SK-N-SH treated with all-trans-retinoic acid at 6 μM for 48 hours (cell line): Measurements from ENCODE around the gene NAA10.

Experiments used
- ATAC-seq: fragments of 200-7000 bp; cut with Tn5 transposase; 3 replicates; pipeline ENCODE4 v1.9.1; 2020; ENCODE audit warnings: mild to moderate bottlenecking, moderate library complexity
- ARNTL ChIP-seq: fragments of 450-650 bp; formaldehyde crosslinking; IDR thresholded peaks from 2 replicates; pipeline ENCODE4 v1.5.0; 2020; ENCODE audit warnings: low read depth, mild to moderate bottlenecking, moderate library complexity, borderline replicate concordance
- CSDC2 ChIP-seq: fragments of 250-450 bp; sonication (Bioruptor Pico); IDR thresholded peaks from 2 replicates; pipeline ENCODE4 v1.5.0; 2020; ENCODE audit warnings: mild to moderate bottlenecking, moderate library complexity
- ESRRG ChIP-seq: fragments of 250-450 bp; sonication (Bioruptor Pico); IDR thresholded peaks from 2 replicates; pipeline ENCODE4 v1.6.1; 2021; ENCODE audit warnings: mild to moderate bottlenecking
- GLIS3 ChIP-seq: fragments of 250-450 bp; sonication (Bioruptor Pico); IDR thresholded peaks from 2 replicates; pipeline ENCODE4 v1.5.0; 2020; ENCODE audit warnings: mild to moderate bottlenecking, moderate library complexity
- ISL1 ChIP-seq: fragments of 250-450 bp; sonication (Bioruptor Pico); IDR thresholded peaks from 2 replicates; pipeline ENCODE4 v2.1.2; 2022; ENCODE audit warnings: mild to moderate bottlenecking, moderate library complexity
- OSR1 ChIP-seq: fragments of 250-450 bp; sonication (Bioruptor Pico); IDR thresholded peaks from 2 replicates; pipeline ENCODE4 v1.8.0; 2022; ENCODE audit warnings: moderate library complexity, mild to moderate bottlenecking, inconsistent platforms
- PPARA ChIP-seq: fragments of 250-450 bp; sonication (Bioruptor Pico); IDR thresholded peaks from 2 replicates; pipeline ENCODE4 v1.5.0; 2020; ENCODE audit warnings: mild to moderate bottlenecking, borderline replicate concordance
- RARB ChIP-seq: fragments of 250-450 bp; sonication (Bioruptor Pico); IDR thresholded peaks from 2 replicates; pipeline ENCODE4 v1.8.0; 2021; ENCODE audit warnings: mild to moderate bottlenecking, moderate library complexity
- SNAI2 ChIP-seq: fragments of 250-450 bp; sonication (Bioruptor Pico); IDR thresholded peaks from 2 replicates; pipeline ENCODE4 v1.5.0; 2020; ENCODE audit warnings: mild to moderate bottlenecking, moderate library complexity
- TCF4 ChIP-seq: fragments of 250-450 bp; sonication (Bioruptor Pico); IDR thresholded peaks from 2 replicates; pipeline ENCODE4 v1.8.0; 2021; ENCODE audit warnings: mild to moderate bottlenecking, moderate library complexity, borderline replicate concordance
- TOX ChIP-seq: fragments of 250-450 bp; sonication (Bioruptor Pico); IDR thresholded peaks from 2 replicates; pipeline ENCODE4 v1.8.0; 2021; ENCODE audit warnings: mild to moderate bottlenecking, moderate library complexity, borderline replicate concordance
- ZC3H10 ChIP-seq: fragments of 250-450 bp; sonication (Bioruptor Pico); IDR thresholded peaks from 2 replicates; pipeline ENCODE4 v1.5.1; 2021; ENCODE audit warnings: mild to moderate bottlenecking, moderate library complexity
- ZFP3 ChIP-seq: fragments of 250-450 bp; sonication (Bioruptor Pico); IDR thresholded peaks from 2 replicates; pipeline ENCODE4 v1.5.0; 2020; ENCODE audit warnings: mild to moderate bottlenecking, moderate library complexity
- ZFP30 ChIP-seq: fragments of 450-650 bp; formaldehyde crosslinking; IDR thresholded peaks from 2 replicates; pipeline ENCODE4 v1.5.0; 2022; ENCODE audit warnings: mild to moderate bottlenecking, moderate library complexity
- ZNF565 ChIP-seq: fragments of 450-650 bp; formaldehyde crosslinking; conservative IDR thresholded peaks from 2 replicates; pipeline ENCODE4 v1.5.0; 2020; ENCODE audit warnings: low read depth, mild to moderate bottlenecking, moderate library complexity
- ZNF70 ChIP-seq: fragments of 450-650 bp; formaldehyde crosslinking; IDR thresholded peaks from 2 replicates; pipeline ENCODE4 v1.5.0; 2020; ENCODE audit warnings: mild to moderate bottlenecking, moderate library complexity
- ZNF8 ChIP-seq: fragments of 450-650 bp; formaldehyde crosslinking; IDR thresholded peaks from 2 replicates; pipeline ENCODE4 v1.5.0; 2020; ENCODE audit warnings: mild to moderate bottlenecking, moderate library complexity
- TF ChIP-seq, protein P1 (sequence below): fragments of 250-450 bp; sonication (Bioruptor Pico); IDR thresholded peaks from 2 replicates; pipeline ENCODE4 v1.8.0; 2021; ENCODE audit warnings: low read depth, mild to moderate bottlenecking, moderate library complexity, borderline replicate concordance
- TF ChIP-seq, protein P2 (sequence below): fragments of 250-450 bp; sonication (Bioruptor Pico); IDR thresholded peaks from 2 replicates; pipeline ENCODE4 v1.8.0; 2020; ENCODE audit warnings: mild to moderate bottlenecking, moderate library complexity, borderline replicate concordance
- TF ChIP-seq, protein P3 (sequence below): fragments of 250-450 bp; sonication (Bioruptor Pico); IDR thresholded peaks from 2 replicates; pipeline ENCODE4 v1.5.1; 2020; ENCODE audit warnings: low read depth, mild to moderate bottlenecking, moderate library complexity
- TF ChIP-seq, protein P4 (sequence below): fragments of 250-450 bp; sonication (Bioruptor Pico); IDR thresholded peaks from 2 replicates; pipeline ENCODE4 v1.5.0; 2020; ENCODE audit warnings: mild to moderate bottlenecking, moderate library complexity
- TF ChIP-seq, protein P5 (sequence below): fragments of 250-450 bp; sonication (Bioruptor Pico); IDR thresholded peaks from 2 replicates; pipeline ENCODE4 v1.5.1; 2021; ENCODE audit warnings: mild to moderate bottlenecking, moderate library complexity

NAA10 gene

DNA sequence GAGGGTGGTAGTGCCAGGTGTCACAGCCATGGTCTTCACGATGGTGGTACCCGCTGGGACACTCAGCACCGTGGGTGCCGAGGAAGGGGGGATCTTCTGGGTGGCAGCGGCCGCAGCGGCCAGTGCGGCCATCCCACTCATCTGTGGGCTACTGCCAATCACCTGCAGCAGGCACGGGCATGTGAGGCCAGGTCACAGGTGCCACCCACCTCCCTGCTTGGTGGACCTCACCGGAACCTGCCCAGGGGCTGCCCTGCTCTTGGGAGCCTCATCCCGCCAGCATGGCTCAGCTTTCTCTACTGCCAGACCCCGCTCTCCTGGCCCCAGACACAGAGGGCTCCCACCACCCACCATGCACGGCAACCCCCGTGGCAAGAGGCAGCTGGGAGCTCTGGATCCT is 23.8 kb upstream of the NAA10 start:
- TF ChIP-seq TOX (CRISPR knock-in tag): no peak
- no peak for TF ChIP-seq ZNF8 (CRISPR knock-in tag)
- TF ChIP-seq ZFP3 (CRISPR knock-in tag): no peak
- TF ChIP-seq, protein P1, sequence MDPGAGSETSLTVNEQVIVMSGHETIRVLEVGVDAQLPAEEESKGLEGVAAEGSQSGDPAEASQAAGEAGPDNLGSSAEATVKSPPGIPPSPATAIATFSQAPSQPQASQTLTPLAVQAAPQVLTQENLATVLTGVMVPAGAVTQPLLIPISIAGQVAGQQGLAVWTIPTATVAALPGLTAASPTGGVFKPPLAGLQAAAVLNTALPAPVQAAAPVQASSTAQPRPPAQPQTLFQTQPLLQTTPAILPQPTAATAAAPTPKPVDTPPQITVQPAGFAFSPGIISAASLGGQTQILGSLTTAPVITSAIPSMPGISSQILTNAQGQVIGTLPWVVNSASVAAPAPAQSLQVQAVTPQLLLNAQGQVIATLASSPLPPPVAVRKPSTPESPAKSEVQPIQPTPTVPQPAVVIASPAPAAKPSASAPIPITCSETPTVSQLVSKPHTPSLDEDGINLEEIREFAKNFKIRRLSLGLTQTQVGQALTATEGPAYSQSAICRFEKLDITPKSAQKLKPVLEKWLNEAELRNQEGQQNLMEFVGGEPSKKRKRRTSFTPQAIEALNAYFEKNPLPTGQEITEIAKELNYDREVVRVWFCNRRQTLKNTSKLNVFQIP: no peak
- TF ChIP-seq, protein P2, sequence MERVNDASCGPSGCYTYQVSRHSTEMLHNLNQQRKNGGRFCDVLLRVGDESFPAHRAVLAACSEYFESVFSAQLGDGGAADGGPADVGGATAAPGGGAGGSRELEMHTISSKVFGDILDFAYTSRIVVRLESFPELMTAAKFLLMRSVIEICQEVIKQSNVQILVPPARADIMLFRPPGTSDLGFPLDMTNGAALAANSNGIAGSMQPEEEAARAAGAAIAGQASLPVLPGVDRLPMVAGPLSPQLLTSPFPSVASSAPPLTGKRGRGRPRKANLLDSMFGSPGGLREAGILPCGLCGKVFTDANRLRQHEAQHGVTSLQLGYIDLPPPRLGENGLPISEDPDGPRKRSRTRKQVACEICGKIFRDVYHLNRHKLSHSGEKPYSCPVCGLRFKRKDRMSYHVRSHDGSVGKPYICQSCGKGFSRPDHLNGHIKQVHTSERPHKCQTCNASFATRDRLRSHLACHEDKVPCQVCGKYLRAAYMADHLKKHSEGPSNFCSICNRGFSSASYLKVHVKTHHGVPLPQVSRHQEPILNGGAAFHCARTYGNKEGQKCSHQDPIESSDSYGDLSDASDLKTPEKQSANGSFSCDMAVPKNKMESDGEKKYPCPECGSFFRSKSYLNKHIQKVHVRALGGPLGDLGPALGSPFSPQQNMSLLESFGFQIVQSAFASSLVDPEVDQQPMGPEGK (CRISPR knock-in tag): no peak
- TF ChIP-seq CSDC2 (CRISPR knock-in tag): no peak
- TF ChIP-seq, protein P3, sequence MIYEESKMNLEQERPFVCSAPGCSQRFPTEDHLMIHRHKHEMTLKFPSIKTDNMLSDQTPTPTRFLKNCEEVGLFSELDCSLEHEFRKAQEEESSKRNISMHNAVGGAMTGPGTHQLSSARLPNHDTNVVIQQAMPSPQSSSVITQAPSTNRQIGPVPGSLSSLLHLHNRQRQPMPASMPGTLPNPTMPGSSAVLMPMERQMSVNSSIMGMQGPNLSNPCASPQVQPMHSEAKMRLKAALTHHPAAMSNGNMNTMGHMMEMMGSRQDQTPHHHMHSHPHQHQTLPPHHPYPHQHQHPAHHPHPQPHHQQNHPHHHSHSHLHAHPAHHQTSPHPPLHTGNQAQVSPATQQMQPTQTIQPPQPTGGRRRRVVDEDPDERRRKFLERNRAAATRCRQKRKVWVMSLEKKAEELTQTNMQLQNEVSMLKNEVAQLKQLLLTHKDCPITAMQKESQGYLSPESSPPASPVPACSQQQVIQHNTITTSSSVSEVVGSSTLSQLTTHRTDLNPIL: no peak
- no peak for TF ChIP-seq ESRRG (CRISPR knock-in tag)
- no peak for TF ChIP-seq ZNF70 (CRISPR knock-in tag)
- TF ChIP-seq ZFP30 (CRISPR knock-in tag): no peak
- no peak for TF ChIP-seq ZNF565 (CRISPR knock-in tag)
- no peak for TF ChIP-seq TCF4 (CRISPR knock-in tag)
- TF ChIP-seq ZC3H10 (CRISPR knock-in tag): no peak
- no peak for TF ChIP-seq PPARA (CRISPR knock-in tag)
- no peak for TF ChIP-seq ARNTL
- no peak for ATAC-seq

DNA sequence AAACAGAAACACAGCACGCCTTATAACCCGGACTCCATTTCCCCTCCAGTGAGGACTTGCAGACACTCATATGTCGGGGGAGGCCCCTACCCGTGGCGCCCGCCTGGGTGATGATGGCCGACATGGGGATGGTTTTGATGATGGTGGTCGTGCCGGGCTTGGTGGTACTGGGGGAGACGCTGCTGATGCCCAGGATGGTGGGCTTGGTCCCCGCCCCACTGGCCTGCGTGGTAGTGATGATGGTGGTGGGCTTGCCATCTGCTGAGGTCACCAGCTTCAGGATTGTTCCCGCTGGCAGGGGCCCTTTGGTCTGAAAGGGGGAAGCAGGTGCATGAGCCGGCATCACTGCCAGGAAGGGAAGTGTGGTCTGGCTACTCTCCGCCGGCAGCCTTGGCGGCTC is 22.4 kb upstream of the NAA10 start:
- TF ChIP-seq TOX (CRISPR knock-in tag) (no peak), ZNF8 (CRISPR knock-in tag) (no peak), OSR1 (CRISPR knock-in tag) (no peak), ZNF70 (CRISPR knock-in tag) (no peak), ZNF565 (CRISPR knock-in tag) (no peak), ZFP3 (CRISPR knock-in tag) (no peak), GLIS3 (no peak), SNAI2 (no peak), RARB (CRISPR knock-in tag) (no peak), ARNTL (no peak), ZFP30 (CRISPR knock-in tag) (no peak), ISL1 (CRISPR knock-in tag) (no peak)
- TF ChIP-seq, protein P4, sequence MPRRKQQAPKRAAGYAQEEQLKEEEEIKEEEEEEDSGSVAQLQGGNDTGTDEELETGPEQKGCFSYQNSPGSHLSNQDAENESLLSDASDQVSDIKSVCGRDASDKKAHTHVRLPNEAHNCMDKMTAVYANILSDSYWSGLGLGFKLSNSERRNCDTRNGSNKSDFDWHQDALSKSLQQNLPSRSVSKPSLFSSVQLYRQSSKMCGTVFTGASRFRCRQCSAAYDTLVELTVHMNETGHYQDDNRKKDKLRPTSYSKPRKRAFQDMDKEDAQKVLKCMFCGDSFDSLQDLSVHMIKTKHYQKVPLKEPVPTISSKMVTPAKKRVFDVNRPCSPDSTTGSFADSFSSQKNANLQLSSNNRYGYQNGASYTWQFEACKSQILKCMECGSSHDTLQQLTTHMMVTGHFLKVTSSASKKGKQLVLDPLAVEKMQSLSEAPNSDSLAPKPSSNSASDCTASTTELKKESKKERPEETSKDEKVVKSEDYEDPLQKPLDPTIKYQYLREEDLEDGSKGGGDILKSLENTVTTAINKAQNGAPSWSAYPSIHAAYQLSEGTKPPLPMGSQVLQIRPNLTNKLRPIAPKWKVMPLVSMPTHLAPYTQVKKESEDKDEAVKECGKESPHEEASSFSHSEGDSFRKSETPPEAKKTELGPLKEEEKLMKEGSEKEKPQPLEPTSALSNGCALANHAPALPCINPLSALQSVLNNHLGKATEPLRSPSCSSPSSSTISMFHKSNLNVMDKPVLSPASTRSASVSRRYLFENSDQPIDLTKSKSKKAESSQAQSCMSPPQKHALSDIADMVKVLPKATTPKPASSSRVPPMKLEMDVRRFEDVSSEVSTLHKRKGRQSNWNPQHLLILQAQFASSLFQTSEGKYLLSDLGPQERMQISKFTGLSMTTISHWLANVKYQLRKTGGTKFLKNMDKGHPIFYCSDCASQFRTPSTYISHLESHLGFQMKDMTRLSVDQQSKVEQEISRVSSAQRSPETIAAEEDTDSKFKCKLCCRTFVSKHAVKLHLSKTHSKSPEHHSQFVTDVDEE (CRISPR knock-in tag): no peak
- TF ChIP-seq, protein P3: no peak
- TF ChIP-seq, protein P1: no peak
- TF ChIP-seq, protein P5, sequence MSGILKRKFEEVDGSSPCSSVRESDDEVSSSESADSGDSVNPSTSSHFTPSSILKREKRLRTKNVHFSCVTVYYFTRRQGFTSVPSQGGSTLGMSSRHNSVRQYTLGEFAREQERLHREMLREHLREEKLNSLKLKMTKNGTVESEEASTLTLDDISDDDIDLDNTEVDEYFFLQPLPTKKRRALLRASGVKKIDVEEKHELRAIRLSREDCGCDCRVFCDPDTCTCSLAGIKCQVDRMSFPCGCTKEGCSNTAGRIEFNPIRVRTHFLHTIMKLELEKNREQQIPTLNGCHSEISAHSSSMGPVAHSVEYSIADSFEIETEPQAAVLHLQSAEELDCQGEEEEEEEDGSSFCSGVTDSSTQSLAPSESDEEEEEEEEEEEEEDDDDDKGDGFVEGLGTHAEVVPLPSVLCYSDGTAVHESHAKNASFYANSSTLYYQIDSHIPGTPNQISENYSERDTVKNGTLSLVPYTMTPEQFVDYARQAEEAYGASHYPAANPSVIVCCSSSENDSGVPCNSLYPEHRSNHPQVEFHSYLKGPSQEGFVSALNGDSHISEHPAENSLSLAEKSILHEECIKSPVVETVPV (CRISPR knock-in tag): no peak
- no peak for ATAC-seq
